Activated naive CD4-positive, alpha-beta T cell treated with anti-CD3 and anti-CD28 coated beads, Interleukin-2, amount 10 ng/mL, durations not matched to agents 7 days and 5 days (primary cell): ENCODE measurements around the gene PLEKHA7.
A peak's percentile ranks its signal among the peaks of the same experiment; 100 is the strongest.

Experiments
- CTCF ChIA-PET: fragments of 350-600 bp; sonication (Branson Sonifier 250); formaldehyde crosslinking; loops from one replicate; lab custom pipeline; 2021; ENCODE audit warnings: antibody characterized with exemption; lab: Charles Lee
- DNase-seq: peaks from one replicate; pipeline ENCODE4 v3.0.0-alpha.2; 2020
- H3K27ac Mint-ChIP-seq: one replicate; pipeline ENCODE4 v1.8.0; 2021; ENCODE audit warnings: mild to moderate bottlenecking, moderate library complexity, mixed read lengths
- H3K27me3 Mint-ChIP-seq: one replicate; pipeline ENCODE4 v1.8.0; 2021; ENCODE audit warnings: mild to moderate bottlenecking, mixed read lengths
- H3K36me3 Mint-ChIP-seq: one replicate; pipeline ENCODE4 v1.8.0; 2021; ENCODE audit warnings: mixed read lengths
- H3K4me1 Mint-ChIP-seq: one replicate; pipeline ENCODE4 v1.8.0; 2021; ENCODE audit warnings: mixed read lengths
- H3K4me3 Mint-ChIP-seq: one replicate; pipeline ENCODE4 v1.8.0; 2021; ENCODE audit warnings: mild to moderate bottlenecking, moderate library complexity, mixed read lengths
- H3K9me3 Mint-ChIP-seq: one replicate; pipeline ENCODE4 v1.8.0; 2021; ENCODE audit warnings: mixed read lengths

The PLEKHA7 gene

GRCh38 chr11:16844268-16844771 lies 169.9 kb downstream of the PLEKHA7 start:
- no peak for DNase-seq
- H3K36me3 Mint-ChIP-seq: no peaks in the 10 kb centered on the region
- no peak overlapping the region for H3K27ac Mint-ChIP-seq
- CTCF ChIA-PET: no interaction called here
- no peaks in the 10 kb centered on the region for H3K4me1 Mint-ChIP-seq
- H3K9me3 Mint-ChIP-seq: no peaks in the 10 kb centered on the region
- H3K4me3 Mint-ChIP-seq: no peak overlapping the region
- peaks cover 4% of the 10 kb centered on the region for H3K27me3 Mint-ChIP-seq

- no peak for DNase-seq
- H3K27me3 Mint-ChIP-seq: peaks cover 4% of the 10 kb centered on the region
- H3K4me3 Mint-ChIP-seq: no peak overlapping the region
- H3K9me3 Mint-ChIP-seq: no peaks in the 10 kb centered on the region
- H3K4me1 Mint-ChIP-seq: no peaks in the 10 kb centered on the region
- no peak overlapping the region for H3K27ac Mint-ChIP-seq
- CTCF ChIA-PET: no interaction called here
- H3K36me3 Mint-ChIP-seq: no peaks in the 10 kb centered on the region
These were observed 170.9 kb downstream of the PLEKHA7 start for GRCh38 chr11:16843294-16843693.

GRCh38 chr11:16841984-16842383 lies 172.2 kb downstream of the PLEKHA7 start:
- no peaks in the 10 kb centered on the region for H3K9me3 Mint-ChIP-seq
- H3K27me3 Mint-ChIP-seq: no peaks in the 10 kb centered on the region
- no peaks in the 10 kb centered on the region for H3K4me1 Mint-ChIP-seq
- CTCF ChIA-PET: interaction anchor here (0.7 kb wide), 1 partner anchor 77 kb away, joined by 3 read pairs; no protein-coding TSS in a partner anchor
- H3K36me3 Mint-ChIP-seq: no peaks in the 10 kb centered on the region
- DNase-seq: no peak
- no peak overlapping the region for H3K4me3 Mint-ChIP-seq
- no peak overlapping the region for H3K27ac Mint-ChIP-seq

- CTCF ChIA-PET: interaction anchor here (0.7 kb wide), 1 partner anchor 77 kb away, joined by 3 read pairs; no protein-coding TSS in a partner anchor
These were observed 172.7 kb downstream of the PLEKHA7 start for GRCh38 chr11:16841481-16841880.

GRCh38 chr11:16840951-16841350 lies 173.3 kb downstream of the PLEKHA7 start:
- no peak for DNase-seq
- Mint-ChIP-seq H3K27me3 (no peaks in the 10 kb centered on the region), H3K4me1 (no peaks in the 10 kb centered on the region), H3K27ac (no peak overlapping the region), H3K9me3 (no peaks in the 10 kb centered on the region), H3K36me3 (no peaks in the 10 kb centered on the region), H3K4me3 (no peak overlapping the region)
- CTCF ChIA-PET: interaction anchor here (1.2 kb wide), 1 partner anchor 21 kb away, joined by 3 read pairs; no protein-coding TSS in a partner anchor

More at GRCh38 chr11:16841481-16841880, 172.7 kb downstream of the PLEKHA7 start:
- no peaks in the 10 kb centered on the region for H3K36me3 Mint-ChIP-seq
- no peaks in the 10 kb centered on the region for H3K9me3 Mint-ChIP-seq
- DNase-seq: no peak
- H3K27me3 Mint-ChIP-seq: no peaks in the 10 kb centered on the region
- no peak overlapping the region for H3K27ac Mint-ChIP-seq
- H3K4me1 Mint-ChIP-seq: no peaks in the 10 kb centered on the region
- H3K4me3 Mint-ChIP-seq: no peak overlapping the region

GRCh38 chr11:16839821-16840220 lies 174.4 kb downstream of the PLEKHA7 start:
- Mint-ChIP-seq H3K27me3 (no peaks in the 10 kb centered on the region), H3K4me3 (no peak overlapping the region), H3K9me3 (no peaks in the 10 kb centered on the region), H3K27ac (no peak overlapping the region), H3K4me1 (no peaks in the 10 kb centered on the region), H3K36me3 (no peaks in the 10 kb centered on the region)
- CTCF ChIA-PET: interaction anchor here (1.2 kb wide), 1 partner anchor 20 kb away, joined by 3 read pairs; no protein-coding TSS in a partner anchor
- no peak for DNase-seq

- CTCF ChIA-PET: interaction anchor here (0.7 kb wide), 1 partner anchor 19 kb away, joined by 3 read pairs; no protein-coding TSS in a partner anchor
- Mint-ChIP-seq H3K4me3 (no peak overlapping the region), H3K27ac (no peak overlapping the region), H3K9me3 (no peaks in the 10 kb centered on the region), H3K4me1 (no peaks in the 10 kb centered on the region), H3K27me3 (no peaks in the 10 kb centered on the region), H3K36me3 (no peaks in the 10 kb centered on the region)
- DNase-seq: no peak
These were observed 179.8 kb downstream of the PLEKHA7 start for GRCh38 chr11:16834384-16834783.

GRCh38 chr11:16833026-16833425 lies 181.2 kb downstream of the PLEKHA7 start:
- H3K27ac Mint-ChIP-seq: no peak overlapping the region
- no peaks in the 10 kb centered on the region for H3K4me1 Mint-ChIP-seq
- no peaks in the 10 kb centered on the region for H3K36me3 Mint-ChIP-seq
- H3K4me3 Mint-ChIP-seq: no peak overlapping the region
- no peaks in the 10 kb centered on the region for H3K9me3 Mint-ChIP-seq
- no peak for DNase-seq
- no peaks in the 10 kb centered on the region for H3K27me3 Mint-ChIP-seq
- CTCF ChIA-PET: interaction anchor here (1.3 to 1.4 kb wide), 2 partner anchors 13 to 47 kb away, joined by 5 to 7 read pairs; no protein-coding TSS in a partner anchor

- no peaks in the 10 kb centered on the region for H3K36me3 Mint-ChIP-seq
- H3K4me1 Mint-ChIP-seq: no peaks in the 10 kb centered on the region
- CTCF ChIA-PET: interaction anchor here (0.6 kb wide), 1 partner anchor 1174 kb away, joined by 4 read pairs; no protein-coding TSS in a partner anchor
- no peak overlapping the region for H3K4me3 Mint-ChIP-seq
- H3K27ac Mint-ChIP-seq: no peak overlapping the region
- DNase-seq: no peak
- H3K27me3 Mint-ChIP-seq: no peaks in the 10 kb centered on the region
- no peaks in the 10 kb centered on the region for H3K9me3 Mint-ChIP-seq
These were observed 182.0 kb downstream of the PLEKHA7 start for GRCh38 chr11:16832193-16832539.

GRCh38 chr11:16831316-16832192 lies 182.7 kb downstream of the PLEKHA7 start:
- H3K4me3 Mint-ChIP-seq: no peak overlapping the region
- H3K9me3 Mint-ChIP-seq: no peaks in the 10 kb centered on the region
- no peaks in the 10 kb centered on the region for H3K27me3 Mint-ChIP-seq
- no peaks in the 10 kb centered on the region for H3K36me3 Mint-ChIP-seq
- CTCF ChIA-PET: interaction anchor here (0.6 kb wide), 1 partner anchor 1174 kb away, joined by 4 read pairs; no protein-coding TSS in a partner anchor
- no peak for DNase-seq
- H3K4me1 Mint-ChIP-seq: no peaks in the 10 kb centered on the region
- H3K27ac Mint-ChIP-seq: no peak overlapping the region

GRCh38 chr11:16827139-16827538 lies 187.1 kb downstream of the PLEKHA7 start:
- Mint-ChIP-seq H3K27ac (no peak overlapping the region), H3K36me3 (no peaks in the 10 kb centered on the region), H3K4me3 (no peak overlapping the region), H3K4me1 (no peaks in the 10 kb centered on the region), H3K27me3 (peaks cover 3% of the 10 kb centered on the region), H3K9me3 (no peaks in the 10 kb centered on the region)
- no peak for DNase-seq
- CTCF ChIA-PET: interaction anchor here (0.8 kb wide), 1 partner anchor 84 kb away, joined by 3 read pairs; no protein-coding TSS in a partner anchor

GRCh38 chr11:16825968-16826367 lies 188.2 kb downstream of the PLEKHA7 start:
- Mint-ChIP-seq H3K4me3 (no peak overlapping the region), H3K27ac (no peak overlapping the region), H3K27me3 (peaks cover 7% of the 10 kb centered on the region), H3K4me1 (no peaks in the 10 kb centered on the region), H3K36me3 (no peaks in the 10 kb centered on the region), H3K9me3 (no peaks in the 10 kb centered on the region)
- CTCF ChIA-PET: no interaction called here
- DNase-seq: no peak

GRCh38 chr11:16825101-16825500 lies 189.1 kb downstream of the PLEKHA7 start:
- H3K4me3 Mint-ChIP-seq: no peak overlapping the region
- H3K36me3 Mint-ChIP-seq: no peaks in the 10 kb centered on the region
- H3K27me3 Mint-ChIP-seq: peaks cover 13% of the 10 kb centered on the region
- CTCF ChIA-PET: interaction anchor here (1.3 kb wide), 1 partner anchor 36 kb away, joined by 3 read pairs; no protein-coding TSS in a partner anchor
- no peak for DNase-seq
- H3K4me1 Mint-ChIP-seq: no peaks in the 10 kb centered on the region
- no peak overlapping the region for H3K27ac Mint-ChIP-seq
- H3K9me3 Mint-ChIP-seq: no peaks in the 10 kb centered on the region

GRCh38 chr11:16820324-16821092 lies 193.7 kb downstream of the PLEKHA7 start:
- Mint-ChIP-seq H3K36me3 (no peaks in the 10 kb centered on the region), H3K27me3 (peaks cover 13% of the 10 kb centered on the region), H3K4me1 (no peaks in the 10 kb centered on the region), H3K27ac (no peak overlapping the region), H3K9me3 (no peaks in the 10 kb centered on the region), H3K4me3 (no peak overlapping the region)
- CTCF ChIA-PET: interaction anchor here (0.7 to 2.7 kb wide), 26 partner anchors 9 to 257 kb away, joined by 3 to 21 read pairs (median 4); partner anchors contain the start of gene RPS13
- DNase-seq: peak; percentile 77
